ENCODE results near the gene LRRC7. TPM values are rescaled to one million over a fixed set of nuclear protein-coding genes. Genes with fewer than 3 reads are reported as not detected.
"Not testable (repeated sequence)": the region's sequence is repeated elsewhere in the genome, so short reads cannot be mapped to it uniquely, and the experiment has no call there.

The LRRC7 gene
- polyA plus RNA-seq, 1 of the 3 experiments (the other 2 are of a cell fraction) = 0.02 TPM

- TF ChIP-seq POLR2AphosphoS5 (IDR thresholded peaks at IDR 0.05; ENCODE audit: low read depth, low read length) (no peak), CHD2 (IDR thresholded peaks at IDR 0.05; ENCODE audit: low read length, partially characterized antibody) (no peak), ELF1 (IDR thresholded peaks at IDR 0.05) (no peak), ZBTB33 (IDR thresholded peaks at IDR 0.05; ENCODE audit: borderline replicate concordance, low read depth) (no peak), FOXM1 (IDR thresholded peaks at IDR 0.05; ENCODE audit: low read depth) (no peak), RFX5 (IDR thresholded peaks at IDR 0.05; ENCODE audit: low read length) (no peak), NFIC (IDR thresholded peaks at IDR 0.05; ENCODE audit: borderline replicate concordance) (no peak), RXRA (IDR thresholded peaks at IDR 0.05; ENCODE audit: borderline replicate concordance, low read depth) (no peak), USF2 (IDR thresholded peaks at IDR 0.05; ENCODE audit: borderline replicate concordance, low read depth, low read length) (no peak), RCOR1 (IDR thresholded peaks at IDR 0.05; ENCODE audit: low read length) (no peak), FOXJ3 (CRISPR knock-in tag; IDR thresholded peaks at IDR 0.05) (no peak)
- no peak overlapping the region for H2AFZ ChIP-seq (ENCODE audit: low read depth)
- H3K9me3 ChIP-seq = no peaks in the 10 kb centered on the region
- no peaks in the 10 kb centered on the region for H3K36me3 ChIP-seq (replicated peaks in 1 of 2; ENCODE audit: control insufficient read depth in 1 of 2, insufficient read depth in 2 of 2, low read length in 1 of 2)
- H3K79me2 ChIP-seq (ENCODE audit: insufficient read depth) = no peaks in the 10 kb centered on the region
- no peak overlapping the region for H3K4me3 ChIP-seq (ENCODE audit: low read depth in 2 of 2, low read length in 1 of 2)
- ChIA-PET CTCF (no interaction called here), POLR2A (no interaction called here)
- no peaks in the 10 kb centered on the region for H3K4me1 ChIP-seq (ENCODE audit: control insufficient read depth in 1 of 2, insufficient read depth in 2 of 2, low read depth in 1 of 2, low read length in 1 of 2)
- WGBS (ENCODE audit: low lambda C conversion rate) = 45% methylated on average over 3 of the region's 3 CpGs
- no peaks in the 10 kb centered on the region for H4K20me1 ChIP-seq (ENCODE audit: insufficient read depth)
- no peaks in the 10 kb centered on the region for H3K9me2 ChIP-seq
- no peak overlapping the region for H3K9ac ChIP-seq
- no peaks in the 10 kb centered on the region for H3K27me3 ChIP-seq (ENCODE audit: insufficient read depth)
- no peak overlapping the region for H3K27ac ChIP-seq (ENCODE audit: low read depth in 2 of 2, low read length in 1 of 2)
- H3F3A ChIP-seq (replicated peaks; ENCODE audit: insufficient read depth) = no peaks in the 10 kb centered on the region
- H3K4me2 ChIP-seq = no peak overlapping the region
- DNase-seq = no peak
These were observed 310.6 kb downstream of the LRRC7 start for GRCh38 chr1:69878338-69878737.

GRCh38 chr1:69888016-69888415 is 320.3 kb downstream of the LRRC7 start:
- H4K20me1 ChIP-seq (ENCODE audit: insufficient read depth); POLR2A ChIA-PET; H3K27ac ChIP-seq (ENCODE audit: low read depth in 2 of 2, low read length in 1 of 2); H3K9ac ChIP-seq; H3K27me3 ChIP-seq (ENCODE audit: insufficient read depth); CTCF ChIA-PET; H3F3A ChIP-seq (replicated peaks; ENCODE audit: insufficient read depth); DNase-seq; H3K9me2 ChIP-seq; H3K4me1 ChIP-seq (ENCODE audit: control insufficient read depth in 1 of 2, insufficient read depth in 2 of 2, low read depth in 1 of 2, low read length in 1 of 2); H3K36me3 ChIP-seq (replicated peaks in 1 of 2; ENCODE audit: control insufficient read depth in 1 of 2, insufficient read depth in 2 of 2, low read length in 1 of 2); H3K4me3 ChIP-seq (ENCODE audit: low read depth in 2 of 2, low read length in 1 of 2); H3K4me2 ChIP-seq; H3K79me2 ChIP-seq (ENCODE audit: insufficient read depth); H3K9me3 ChIP-seq; H2AFZ ChIP-seq (ENCODE audit: low read depth): not testable (repeated sequence)
- WGBS (ENCODE audit: low lambda C conversion rate) = 64% methylated on average over 11 of the region's 14 CpGs

GRCh38 chr1:69888657-69889056 is 320.9 kb downstream of the LRRC7 start:
- Histone ChIP-seq H3F3A (replicated peaks; ENCODE audit: insufficient read depth) (no peaks in the 10 kb centered on the region), H4K20me1 (ENCODE audit: insufficient read depth) (no peaks in the 10 kb centered on the region), H3K27me3 (ENCODE audit: insufficient read depth) (no peaks in the 10 kb centered on the region), H3K4me3 (ENCODE audit: low read depth in 2 of 2, low read length in 1 of 2) (no peak overlapping the region), H3K4me1 (ENCODE audit: control insufficient read depth in 1 of 2, insufficient read depth in 2 of 2, low read depth in 1 of 2, low read length in 1 of 2) (no peaks in the 10 kb centered on the region), H3K4me2 (no peak overlapping the region), H3K36me3 (replicated peaks in 1 of 2; ENCODE audit: control insufficient read depth in 1 of 2, insufficient read depth in 2 of 2, low read length in 1 of 2) (no peaks in the 10 kb centered on the region), H3K79me2 (ENCODE audit: insufficient read depth) (no peaks in the 10 kb centered on the region), H3K9me3 (no peaks in the 10 kb centered on the region), H2AFZ (ENCODE audit: low read depth) (no peak overlapping the region), H3K9ac (no peak overlapping the region), H3K9me2 (no peaks in the 10 kb centered on the region), H3K27ac (ENCODE audit: low read depth in 2 of 2, low read length in 1 of 2) (no peak overlapping the region)
- no peak for TF ChIP-seq SIN3A (IDR thresholded peaks at IDR 0.05; ENCODE audit: borderline replicate concordance, low read depth, low read length)
- no peak for TF ChIP-seq TAF1 (IDR thresholded peaks at IDR 0.05; ENCODE audit: borderline replicate concordance, low read depth, low read length)
- TF ChIP-seq GATA2 (CRISPR knock-in tag; IDR thresholded peaks at IDR 0.05) = no peak
- TF ChIP-seq MXI1 (IDR thresholded peaks at IDR 0.05; ENCODE audit: low read depth, low read length) = no peak
- TF ChIP-seq JUND (IDR thresholded peaks at IDR 0.05) = no peak
- POLR2A ChIA-PET = no interaction called here
- CTCF ChIA-PET = no interaction called here
- no peak for DNase-seq
- WGBS (ENCODE audit: low lambda C conversion rate) = 22% methylated on average over 1 of the region's 1 CpG

Measured in SK-N-SH (cell line).